GM21423 (cell line): ENCODE data around the gene TMEM187.

ENCODE experiments used
- ATAC-seq: cut with Tn5 transposase; IDR thresholded peaks from one replicate; pipeline ENCODE4 v1.9.1; 2021; ENCODE audit warnings: mild to moderate bottlenecking, moderate library complexity; ENCODE audit not compliant: unreplicated experiment

Gene TMEM187

GRCh38 chrX:154018518-154019060, 46.0 kb downstream of the TMEM187 start:
- ATAC-seq = no peak

GRCh38 chrX:154019061-154019621, 46.6 kb downstream of the TMEM187 start:
- peak; percentile 17 for ATAC-seq

- ATAC-seq = peak; percentile 64
Measured at GRCh38 chrX:154019633-154020528, 47.3 kb downstream of the TMEM187 start, which contains the start of gene IRAK1. Gene IRAK1, minus strand, starts transcription at chrX:154019902. Its CDS starts 90 bp downstream, at chrX:154019812.

GRCh38 chrX:154020536-154021115, 48.1 kb downstream of the TMEM187 start:
- no peak for ATAC-seq

DNA sequence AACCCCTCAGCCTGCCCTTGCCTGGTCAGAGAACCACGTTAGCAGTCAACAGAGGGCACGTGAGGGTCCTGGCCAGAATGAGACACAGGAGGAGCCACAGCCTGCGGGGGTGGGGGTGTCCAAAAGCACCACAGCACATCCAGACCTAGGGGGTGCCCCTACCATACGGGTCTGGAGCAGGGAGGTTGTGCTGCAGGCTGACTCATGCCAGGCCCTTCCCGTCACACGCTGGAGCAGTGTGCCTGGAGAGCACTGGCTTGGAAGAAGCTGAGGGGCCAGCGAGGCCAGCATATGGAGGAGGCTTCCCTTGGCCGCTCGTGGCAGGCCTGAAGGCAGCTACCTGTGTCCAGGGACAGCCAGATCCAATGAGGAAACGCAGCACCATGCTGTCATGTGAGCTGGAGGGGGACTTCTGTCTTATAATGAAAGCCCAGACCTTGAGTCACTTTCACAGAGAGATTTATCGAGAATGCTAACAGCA, 48.6 kb downstream of the TMEM187 start:
- ATAC-seq = no peak

DNA sequence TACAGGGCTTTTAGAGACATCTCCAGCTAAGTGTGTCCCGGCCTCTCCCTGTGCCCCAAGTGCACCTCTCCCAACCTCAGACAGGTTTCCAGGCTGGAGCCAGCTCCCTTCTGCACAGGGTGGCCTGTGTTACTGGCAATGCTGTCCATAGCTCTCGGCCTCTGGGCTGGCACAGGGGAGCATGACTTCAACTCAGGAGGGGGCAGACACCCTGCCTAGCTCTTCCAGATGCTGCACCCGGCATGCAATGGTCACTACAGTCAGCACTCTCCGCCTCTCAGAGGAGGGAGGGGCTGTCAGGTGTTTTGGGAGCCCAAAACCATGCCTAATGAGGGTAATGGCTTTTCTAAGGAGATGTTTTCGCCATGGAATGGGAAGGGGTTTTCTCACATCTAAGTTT, 49.6 kb downstream of the TMEM187 start:
- no peak for ATAC-seq

DNA sequence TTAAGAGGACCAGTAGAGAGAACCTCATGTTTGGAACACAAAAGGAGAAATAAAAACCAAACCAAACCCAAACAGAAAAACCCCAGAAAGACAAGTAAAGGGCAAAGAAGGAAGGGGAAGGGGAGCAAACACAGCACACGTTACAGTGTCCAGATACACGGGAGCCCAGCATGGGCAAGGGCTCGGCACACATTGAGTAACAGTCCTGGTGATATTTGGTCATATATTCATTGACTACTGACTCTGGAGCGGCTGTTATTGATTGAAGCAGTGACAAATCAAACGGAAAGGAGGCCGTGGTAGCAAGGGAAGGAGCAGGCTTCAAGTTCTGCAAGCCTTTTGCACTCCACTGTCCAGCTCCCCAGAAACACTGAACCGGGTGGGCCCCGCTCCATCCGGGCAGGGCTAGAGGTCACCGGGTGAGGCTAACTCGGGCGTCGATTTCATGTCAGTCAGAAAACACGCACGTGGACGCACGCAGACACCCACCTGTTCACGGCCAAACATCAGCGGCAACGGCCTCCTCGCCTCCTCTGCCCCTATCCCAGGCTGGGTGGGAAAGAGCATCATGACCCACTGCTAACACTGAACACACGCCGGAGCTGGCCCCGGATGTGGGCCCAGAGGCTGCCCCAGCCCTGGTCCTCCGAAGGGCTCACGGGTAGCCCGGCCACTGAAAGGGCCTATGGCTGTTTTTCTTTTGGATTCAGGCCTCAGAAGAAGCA, 50.9 kb downstream of the TMEM187 start:
- no peak for ATAC-seq

DNA sequence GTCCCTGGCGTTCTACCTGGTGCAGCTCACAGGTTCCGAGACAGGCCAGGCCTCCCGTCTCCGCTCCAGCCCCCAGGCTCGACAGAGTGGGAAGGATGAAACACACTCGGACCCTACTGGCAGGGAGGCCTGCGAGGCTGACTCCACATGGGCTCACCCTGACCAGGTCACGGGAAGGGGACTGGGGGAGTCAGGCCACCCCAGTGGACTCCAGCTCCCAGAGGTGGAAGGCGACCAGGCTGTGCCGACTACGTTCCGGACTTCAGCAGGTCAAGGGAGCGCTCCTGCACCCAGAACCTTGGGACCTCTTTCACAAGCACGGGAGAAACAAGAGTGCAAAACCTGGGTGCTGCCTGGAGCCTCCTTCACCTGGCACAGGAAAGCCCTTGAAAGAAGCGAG, 51.7 kb downstream of the TMEM187 start:
- ATAC-seq = no peak

- no peak for ATAC-seq
Measured at GRCh38 chrX:154025230-154025629, 52.7 kb downstream of the TMEM187 start.

DNA sequence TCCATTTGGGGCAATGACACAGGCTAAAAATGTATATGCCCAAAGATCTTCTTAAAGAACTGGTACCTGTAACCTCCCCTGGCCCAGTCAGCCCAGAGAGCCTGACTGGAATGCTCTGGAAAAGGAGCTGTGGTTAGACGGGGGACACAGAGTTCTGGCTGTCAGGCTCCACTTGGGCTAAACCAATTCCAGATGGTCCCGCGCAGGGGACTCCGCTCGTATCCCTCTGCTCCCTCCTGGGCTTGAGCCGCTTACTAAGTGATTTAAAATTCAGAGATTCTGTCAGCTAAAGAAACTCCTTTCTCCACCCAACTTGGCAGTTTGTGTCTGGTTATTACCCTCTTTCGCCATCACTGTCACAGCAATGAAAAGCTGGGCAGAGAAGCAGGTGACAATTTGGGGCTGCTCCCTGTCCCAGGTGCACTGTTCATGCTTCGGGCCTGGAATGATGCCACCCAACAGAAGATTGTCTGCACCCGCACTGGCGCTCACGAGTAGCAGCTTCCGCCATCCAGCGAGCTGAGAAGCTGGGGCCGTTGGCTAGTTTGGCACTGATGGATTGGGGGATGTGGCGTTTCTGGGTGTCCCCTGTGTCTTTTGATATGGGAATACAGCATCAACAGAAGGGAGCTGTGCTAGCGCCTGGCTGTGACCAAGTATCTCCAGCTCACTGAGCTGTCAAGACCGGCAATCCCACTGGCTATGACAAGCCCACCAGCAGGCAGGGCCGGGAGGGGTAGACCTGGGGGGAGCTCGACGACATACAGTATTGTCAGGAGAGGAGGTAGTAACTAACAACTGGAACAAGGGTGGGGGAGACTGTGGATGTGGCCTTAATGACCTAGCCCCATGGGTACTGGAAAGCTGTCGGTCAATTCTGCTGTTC, 53.8 kb downstream of the TMEM187 start:
- no peak for ATAC-seq

GRCh38 chrX:154027022-154027402, 54.5 kb downstream of the TMEM187 start:
- ATAC-seq = no peak

DNA sequence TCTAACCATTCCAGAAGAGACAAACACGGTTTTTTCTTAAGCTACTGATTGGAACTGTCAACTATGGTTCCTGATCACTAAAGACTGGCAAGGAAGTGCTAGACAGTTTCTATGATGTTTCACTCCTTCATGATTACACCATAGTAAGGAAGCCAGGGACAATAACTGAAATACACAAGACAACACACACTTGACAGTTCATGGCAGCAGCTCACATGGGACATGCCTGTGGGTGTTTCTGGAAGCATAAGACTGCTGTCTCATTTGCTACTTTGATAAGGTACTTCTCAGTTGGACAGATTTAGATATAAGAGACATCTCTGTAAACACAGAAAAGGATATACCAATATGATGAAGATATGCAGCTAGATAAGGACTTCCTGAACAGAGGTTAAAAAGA, 55.4 kb downstream of the TMEM187 start:
- no peak for ATAC-seq

DNA sequence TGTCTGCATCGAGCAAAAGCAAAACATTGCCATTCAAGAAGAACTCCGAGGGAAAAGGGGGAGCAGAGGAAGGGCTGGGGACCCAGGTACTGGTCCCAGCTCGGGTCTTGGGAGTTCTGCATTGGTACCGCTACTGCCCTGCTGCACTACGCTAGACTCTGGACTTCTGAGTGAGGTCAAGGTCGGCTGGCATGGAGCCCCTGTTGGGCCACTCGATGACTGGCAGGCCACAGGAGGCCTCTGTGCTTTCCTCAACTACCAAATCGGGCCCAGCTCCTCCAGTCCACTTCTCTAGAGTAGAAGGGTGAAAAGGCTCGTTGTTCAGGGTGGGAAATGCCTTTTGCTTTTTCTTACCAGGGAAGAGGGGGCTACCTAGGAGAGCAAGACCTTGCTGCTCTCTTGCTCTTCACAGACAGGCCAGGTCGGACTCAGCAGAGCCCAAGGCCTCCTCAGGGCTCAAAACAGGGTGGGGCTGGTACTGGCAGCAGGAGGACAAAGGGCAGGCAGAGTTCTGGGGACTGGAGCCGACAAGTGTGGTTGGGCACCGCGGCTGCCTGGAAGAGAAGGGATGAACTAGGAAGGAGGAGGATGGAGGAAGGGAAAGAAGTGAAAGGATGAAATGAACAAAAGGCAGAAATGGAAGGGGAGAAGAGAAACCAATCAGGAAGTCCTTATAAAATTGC, 56.1 kb downstream of the TMEM187 start:
- ATAC-seq = no peak

DNA sequence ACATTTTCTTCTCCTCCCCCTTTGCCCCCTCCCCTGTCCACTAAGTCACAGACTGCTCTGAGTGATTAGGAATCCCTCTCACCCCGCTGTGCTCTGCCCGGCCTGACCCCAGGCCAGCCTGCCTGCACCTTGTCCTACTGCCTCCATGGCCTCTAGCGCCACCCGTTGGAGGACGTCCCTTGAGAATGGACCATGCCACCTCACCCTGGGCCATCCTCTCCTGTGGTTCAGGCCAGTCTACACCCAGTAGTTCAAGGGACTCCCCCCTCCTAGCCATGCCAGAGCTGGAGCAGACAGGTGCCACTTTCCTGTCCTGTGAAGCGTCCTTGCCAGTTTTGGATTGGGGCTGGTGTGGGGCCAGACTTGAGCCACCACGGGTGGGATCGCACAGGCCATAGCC, 56.9 kb downstream of the TMEM187 start:
- no peak for ATAC-seq

DNA sequence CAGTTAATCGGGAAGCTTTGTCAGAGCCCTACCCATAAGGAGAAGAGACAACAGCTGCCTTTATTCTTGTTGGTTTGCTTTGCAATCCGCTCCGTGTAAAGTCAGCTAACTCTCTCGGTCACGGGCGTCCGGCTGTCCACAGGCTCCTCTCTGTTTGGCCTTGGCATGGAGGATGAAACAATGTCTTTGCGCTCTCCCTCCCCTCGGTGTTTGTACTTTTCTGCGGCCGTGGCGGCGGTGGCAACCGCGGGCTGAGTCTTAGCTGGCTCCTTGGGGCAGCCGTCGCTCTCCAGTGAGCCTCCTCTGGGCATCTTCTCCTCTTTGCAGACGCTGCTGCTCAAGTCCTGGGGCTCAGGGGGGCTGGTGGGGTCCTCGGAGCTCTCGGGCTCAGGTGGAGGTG, 57.7 kb downstream of the TMEM187 start:
- ATAC-seq = no peak

- no peak for ATAC-seq
Measured at GRCh38 chrX:154030715-154031305, 58.3 kb downstream of the TMEM187 start.

GRCh38 chrX:154032160-154032559, 59.6 kb downstream of the TMEM187 start:
- no peak for ATAC-seq

DNA sequence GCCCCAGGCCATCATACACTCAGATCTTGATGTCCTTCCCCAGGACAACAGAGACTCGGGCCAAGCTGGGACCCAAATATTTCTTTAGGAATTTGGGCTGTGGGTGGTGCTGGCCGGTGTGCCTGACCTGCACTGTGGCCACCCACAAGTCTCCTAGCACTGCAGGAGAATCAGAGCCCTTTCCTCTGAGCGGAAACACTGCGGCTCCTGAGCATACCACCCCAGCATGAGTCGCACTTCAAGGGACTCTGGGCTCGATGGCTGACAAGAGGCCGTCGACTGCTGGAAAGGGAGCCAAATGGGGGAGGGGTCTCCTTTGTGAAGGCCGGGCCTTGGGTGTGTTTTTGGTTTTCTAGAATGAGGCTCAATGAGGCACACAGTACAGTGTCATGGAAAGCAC, 60.1 kb downstream of the TMEM187 start:
- no peak for ATAC-seq
